SK-N-SH (cell line): ENCODE results near the gene ATP6V0A1.

Experiments used
- CTCF ChIP-seq: fragments of 200-600 bp; sonication (generic); IDR thresholded peaks from 2 replicates; pipeline ENCODE4 v1.6.1; 2017; ENCODE audit warnings: antibody characterized with exemption, mild to moderate bottlenecking, moderate library complexity
- EP300 ChIP-seq, 2 experiments: IDR thresholded peaks; 2 replicates each; pipeline versions ENCODE4 v1.4.0 to v1.6.1; 2012; ENCODE audit warnings: borderline replicate concordance in 1 of 2, low read depth in 1 of 2, low read length in 1 of 2
- IRF3 ChIP-seq: fragments of 150-350 bp; IDR thresholded peaks from 2 replicates; pipeline ENCODE4 v1.6.1; 2016; ENCODE audit warnings: mild to moderate bottlenecking, low read depth, low read length
- JUND ChIP-seq: IDR thresholded peaks from 2 replicates; pipeline ENCODE4 v1.4.0; 2012
- MXI1 ChIP-seq: IDR thresholded peaks from 2 replicates; pipeline ENCODE4 v1.6.1; 2012; ENCODE audit warnings: mild to moderate bottlenecking, low read depth, low read length, improper control_type of control experiment
- POLR2AphosphoS5 ChIP-seq: IDR thresholded peaks from 2 replicates; pipeline ENCODE4 v1.6.1; 2012; ENCODE audit warnings: low read depth, low read length
- RAD21 ChIP-seq: IDR thresholded peaks from 2 replicates; pipeline ENCODE4 v1.6.1; 2012; ENCODE audit warnings: mild to moderate bottlenecking, low read length
- RCOR1 ChIP-seq: fragments of 150-350 bp; IDR thresholded peaks from 2 replicates; pipeline ENCODE4 v1.6.1; 2017; ENCODE audit warnings: antibody characterized with exemption, low read length
- REST ChIP-seq: IDR thresholded peaks from 2 replicates; pipeline ENCODE4 v1.6.1; 2012; ENCODE audit warnings: mild to moderate bottlenecking, low read depth, low read length, moderate library complexity
- RFX5 ChIP-seq: IDR thresholded peaks from 2 replicates; pipeline ENCODE4 v1.6.1; 2012; ENCODE audit warnings: mild to moderate bottlenecking, improper control_type of control experiment, low read length
- RXRA ChIP-seq: IDR thresholded peaks from 2 replicates; pipeline ENCODE4 v1.4.0; 2012; ENCODE audit warnings: low read depth, mild to moderate bottlenecking, borderline replicate concordance
- TAF1 ChIP-seq: IDR thresholded peaks from 2 replicates; pipeline ENCODE4 v1.6.1; 2012; ENCODE audit warnings: low read depth, mild to moderate bottlenecking, low read length, moderate library complexity, borderline replicate concordance
- TEAD4 ChIP-seq: IDR thresholded peaks from 2 replicates; pipeline ENCODE4 v1.4.0; 2012; ENCODE audit warnings: mild to moderate bottlenecking, borderline replicate concordance; ENCODE audit not compliant: insufficient read depth
- YY1 ChIP-seq: IDR thresholded peaks from 2 replicates; pipeline ENCODE4 v1.4.0; 2012; ENCODE audit warnings: low read depth, mild to moderate bottlenecking

- TF ChIP-seq TAF1 (no peak), RXRA (no peak), EP300 (IDR thresholded peaks at IDR 0.05; ENCODE audit: borderline replicate concordance in 1 of 2, low read depth in 1 of 2, low read length in 1 of 2) (no peak), TEAD4 (no peak), RCOR1 (no peak), POLR2AphosphoS5 (no peak), CTCF (peak; percentile 48), RFX5 (no peak), JUND (no peak), YY1 (no peak), RAD21 (no peak), REST (no peak), IRF3 (no peak), MXI1 (0 out of 2 replicates have a peak, but pooled peaks have one; percentile 24)
Observed at GRCh38 chr17:42531455-42532354, 73.0 kb downstream of the ATP6V0A1 start.
